Glutamatergic neuron (in vitro differentiated cells): Measurements from ENCODE around the gene ANGPTL2. TPM values are rescaled to one million over a fixed set of nuclear protein-coding genes. Genes with fewer than 3 reads are reported as not detected.

Source experiments
- DNase-seq: peaks from one replicate; pipeline ENCODE4 v3.0.0; 2022
- H3K27ac Mint-ChIP-seq: one replicate; pipeline ENCODE4 v1.8.0; 2020; ENCODE audit warnings: mild to moderate bottlenecking, mixed read lengths, inconsistent platforms; ENCODE audit not compliant: unreplicated experiment
- H3K27me3 Mint-ChIP-seq: one replicate; pipeline ENCODE4 v1.8.0; 2020; ENCODE audit warnings: mild to moderate bottlenecking, moderate library complexity, mixed read lengths, inconsistent platforms; ENCODE audit not compliant: unreplicated experiment
- H3K36me3 Mint-ChIP-seq: one replicate; pipeline ENCODE4 v1.8.0; 2020; ENCODE audit warnings: mild to moderate bottlenecking, mixed read lengths, inconsistent platforms; ENCODE audit not compliant: unreplicated experiment
- H3K4me1 Mint-ChIP-seq: one replicate; pipeline ENCODE4 v1.8.0; 2020; ENCODE audit warnings: mild to moderate bottlenecking, low read depth, mixed read lengths, inconsistent platforms; ENCODE audit not compliant: unreplicated experiment
- H3K4me3 Mint-ChIP-seq: one replicate; pipeline ENCODE4 v1.8.0; 2020; ENCODE audit warnings: mild to moderate bottlenecking, mixed read lengths, inconsistent platforms; ENCODE audit not compliant: unreplicated experiment
- H3K9me3 Mint-ChIP-seq: one replicate; pipeline ENCODE4 v1.8.0; 2020; ENCODE audit warnings: mild to moderate bottlenecking, moderate library complexity, mixed read lengths, inconsistent platforms; ENCODE audit not compliant: unreplicated experiment
- CTCF ChIP-seq: fragments of 200-600 bp; sonication (generic); IDR thresholded peaks from one replicate; pipeline ENCODE4 v1.5.0; 2021; ENCODE audit not compliant: partially characterized antibody, unreplicated experiment
- total RNA-seq: library from RNA; stranded (reverse); fragmentation: NEBNext Ultra II Directional; extraction: Animal tissue kit (Norgen Biotek cat#: 25700); gene quantifications from one replicate; pipeline ENCODE4 v1.2.1, GENCODE V29; 2021; ENCODE audit not compliant: unreplicated experiment

The ANGPTL2 gene
- total RNA-seq, 1 donor from 2014 or later = 55.5 TPM

- Mint-ChIP-seq H3K27ac (no peak overlapping the region), H3K9me3 (peaks cover 10% of the 10 kb centered on the region), H3K4me1 (peaks cover 43% of the 10 kb centered on the region), H3K4me3 (no peak overlapping the region), H3K27me3 (peaks cover 4% of the 10 kb centered on the region), H3K36me3 (no peaks in the 10 kb centered on the region)
- TF ChIP-seq CTCF = no peak
- no peak for DNase-seq
These were observed 2.4 kb upstream of the ANGPTL2 start for GRCh38 chr9:127124792-127125191.

- peaks cover 42% of the 10 kb centered on the region for H3K4me1 Mint-ChIP-seq
These were observed 1.7 kb upstream of the ANGPTL2 start for GRCh38 chr9:127124111-127124531.

GRCh38 chr9:127123064-127123890 is 842 bp upstream of the ANGPTL2 start:
- H3K9me3 Mint-ChIP-seq = peaks cover 10% of the 10 kb centered on the region
- H3K4me1 Mint-ChIP-seq = peaks cover 44% of the 10 kb centered on the region
- peaks cover 4% of the 10 kb centered on the region for H3K27me3 Mint-ChIP-seq
- H3K27ac Mint-ChIP-seq = peak overlapping the region; percentile 48
- H3K36me3 Mint-ChIP-seq = no peaks in the 10 kb centered on the region
- H3K4me3 Mint-ChIP-seq = peak overlapping the region; percentile 59
- DNase-seq = no peak
- TF ChIP-seq CTCF = no peak

More at GRCh38 chr9:127124111-127124531, 1.7 kb upstream of the ANGPTL2 start:
- Mint-ChIP-seq H3K9me3 (peaks cover 10% of the 10 kb centered on the region), H3K27ac (no peak overlapping the region), H3K27me3 (peaks cover 4% of the 10 kb centered on the region), H3K36me3 (no peaks in the 10 kb centered on the region), H3K4me3 (no peak overlapping the region)
- DNase-seq = no peak
- no peak for TF ChIP-seq CTCF

- Mint-ChIP-seq H3K27me3 (peaks cover 4% of the 10 kb centered on the region), H3K36me3 (no peaks in the 10 kb centered on the region), H3K4me3 (peak overlapping the region; percentile 87), H3K27ac (peak overlapping the region; percentile 92), H3K4me1 (peaks cover 51% of the 10 kb centered on the region), H3K9me3 (peaks cover 10% of the 10 kb centered on the region)
- TF ChIP-seq CTCF = no peak
- no peak for DNase-seq
These were observed 733 bp downstream of the ANGPTL2 start for GRCh38 chr9:127121628-127122175.

GRCh38 chr9:127119320-127119709 is 3.1 kb downstream of the ANGPTL2 start:
- Mint-ChIP-seq H3K27me3 (peaks cover 2% of the 10 kb centered on the region), H3K27ac (peak overlapping the region; percentile 34), H3K36me3 (no peaks in the 10 kb centered on the region), H3K4me3 (peak overlapping the region; percentile 58), H3K4me1 (peaks cover 42% of the 10 kb centered on the region), H3K9me3 (peaks cover 5% of the 10 kb centered on the region)
- no peak for TF ChIP-seq CTCF
- DNase-seq = no peak
